T-helper 1 cell treated with Interleukin-12 subunit alpha and Interleukin-12 subunit beta and Interleukin-4 antibody, amounts not matched to agents 30 ng/mL and 1 ng/mL, for 36 hours (primary cell): Measurements from ENCODE around the gene CCDC15. TPM values are rescaled to one million over a fixed set of nuclear protein-coding genes. Genes with fewer than 3 reads are reported as not detected.

Experiments used
- intact Hi-C: fragments of 100-400 bp; cut with micrococcal nuclease; formaldehyde crosslinking; loops from one replicate; pipeline ENCODE4 v1.15.1; 2024
- total RNA-seq: library from RNA; stranded (reverse); gene quantifications from 2 replicates; pipeline ENCODE4 v1.2.3, GENCODE V29; 2022

CCDC15 gene, protein sequence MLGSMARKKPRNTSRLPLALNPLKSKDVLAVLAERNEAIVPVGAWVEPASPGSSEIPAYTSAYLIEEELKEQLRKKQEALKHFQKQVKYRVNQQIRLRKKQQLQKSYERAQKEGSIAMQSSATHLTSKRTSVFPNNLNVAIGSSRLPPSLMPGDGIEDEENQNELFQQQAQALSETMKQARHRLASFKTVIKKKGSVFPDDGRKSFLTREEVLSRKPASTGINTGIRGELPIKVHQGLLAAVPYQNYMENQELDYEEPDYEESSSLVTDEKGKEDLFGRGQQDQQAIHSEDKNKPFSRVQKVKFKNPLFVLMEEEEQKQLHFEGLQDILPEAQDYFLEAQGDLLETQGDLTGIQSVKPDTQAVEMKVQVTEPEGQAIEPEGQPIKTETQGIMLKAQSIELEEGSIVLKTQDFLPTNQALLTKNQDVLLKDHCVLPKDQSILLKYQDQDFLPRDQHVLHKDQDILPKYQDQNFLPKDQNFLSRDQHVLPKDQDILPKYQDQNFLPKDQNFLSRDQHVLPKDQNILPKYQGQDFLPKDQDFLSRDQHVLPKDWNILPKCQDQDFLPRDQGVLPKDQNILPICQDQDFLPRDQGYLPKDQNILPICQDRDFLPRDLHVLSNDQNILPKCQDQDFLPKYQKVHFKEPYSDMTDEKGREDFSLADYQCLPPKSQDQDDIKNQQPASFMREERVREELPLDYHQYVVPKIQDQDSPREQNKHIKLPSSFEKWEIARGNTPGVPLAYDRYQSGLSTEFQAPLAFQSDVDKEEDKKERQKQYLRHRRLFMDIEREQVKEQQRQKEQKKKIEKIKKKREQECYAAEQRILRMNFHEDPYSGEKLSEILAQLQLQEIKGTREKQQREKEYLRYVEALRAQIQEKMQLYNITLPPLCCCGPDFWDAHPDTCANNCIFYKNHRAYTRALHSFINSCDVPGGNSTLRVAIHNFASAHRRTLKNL
- total RNA-seq: 3.9 and 4.2 TPM in 2 replicates

DNA sequence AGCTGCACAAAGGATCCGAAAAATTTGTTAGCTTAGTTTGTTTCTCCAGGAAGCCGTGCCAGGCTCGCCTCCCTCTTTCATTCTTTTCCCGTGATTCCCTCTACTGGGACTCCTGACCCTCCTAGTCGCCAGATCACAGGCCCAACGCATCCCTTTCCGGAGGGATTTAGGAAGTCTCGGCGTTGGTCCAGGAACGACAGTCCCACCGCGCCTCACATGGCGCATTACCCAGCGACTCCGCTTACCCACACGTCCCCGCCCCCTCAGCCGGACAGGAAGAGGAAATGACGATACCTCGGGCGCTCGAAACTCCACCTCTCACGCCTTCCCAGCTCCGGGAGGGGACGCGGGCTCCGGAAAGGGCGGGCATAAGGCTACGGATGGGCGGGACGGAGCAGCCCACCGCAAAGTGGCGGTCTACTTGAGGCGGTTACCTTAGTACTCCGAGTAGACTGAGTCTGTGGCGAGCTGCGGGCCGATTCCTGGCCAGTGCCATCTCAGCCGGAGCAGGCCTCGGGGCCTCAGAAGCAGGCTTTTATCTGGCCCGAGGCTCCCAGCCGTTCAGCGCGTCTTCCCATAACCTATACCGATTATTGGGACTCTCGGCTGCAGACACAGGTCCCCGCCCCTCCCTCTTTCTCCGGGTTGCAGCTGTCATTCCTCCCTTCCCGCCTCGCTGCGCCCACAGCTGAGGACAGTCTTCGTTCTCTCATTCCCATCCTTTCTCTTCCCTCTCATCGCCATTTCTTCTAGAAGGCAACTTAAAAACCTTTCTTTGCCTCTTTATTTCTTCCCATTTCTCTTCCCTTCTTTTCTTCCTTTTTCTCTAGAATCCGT lies at the start of gene CCDC15:
Gene CCDC15, plus strand, starts transcription at position 450 of the 837 bp plus-strand sequence. CDS start 531 bp downstream, outside the sequence.
- intact Hi-C loops: loop anchor here (1.0 to 10.0 kb wide), 20 partner anchors 8 to 1315 kb away; partner anchors contain the start of genes DDX25, ESAM, FAM118B and FOXRED1

DNA sequence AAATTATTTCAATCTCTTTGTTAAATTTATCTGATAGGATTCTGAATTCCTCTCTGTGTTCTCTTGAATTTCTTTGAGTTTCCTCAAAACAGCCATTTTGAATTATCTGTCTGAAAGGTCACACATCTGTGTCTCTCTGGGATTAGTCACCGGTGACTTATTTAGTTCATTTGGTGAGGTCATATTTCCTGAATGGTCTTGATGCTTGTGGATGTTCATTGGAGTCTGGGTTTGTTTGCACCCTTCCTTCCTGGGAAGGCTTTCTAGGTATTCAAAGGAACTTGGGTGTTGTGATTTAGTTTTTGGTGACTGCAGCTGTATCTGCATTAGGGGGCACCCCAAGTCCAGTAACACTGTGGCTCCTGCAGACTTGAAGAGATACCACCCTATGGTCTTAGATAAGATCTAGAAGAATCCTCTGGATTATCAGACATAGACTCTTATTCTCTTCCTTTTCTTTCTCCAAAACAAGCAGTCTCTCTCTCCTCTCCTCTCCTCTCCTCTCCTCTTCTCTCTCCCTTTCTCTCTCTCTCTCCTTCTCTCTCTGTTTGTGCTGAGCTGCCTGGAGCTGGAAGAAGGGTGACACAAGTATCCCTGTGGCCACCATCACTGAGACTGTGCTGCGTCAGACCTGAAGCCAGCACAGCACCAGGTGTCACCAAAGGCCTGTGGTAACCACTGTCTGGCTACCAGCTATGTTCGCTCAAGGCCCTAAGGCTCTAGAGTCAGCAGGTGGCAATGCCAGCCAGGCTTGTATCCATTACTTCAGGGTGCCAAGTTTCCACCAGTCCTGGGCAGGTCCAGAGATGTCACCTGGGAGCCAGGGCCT lies 38.2 kb upstream of the CCDC15 start:
- intact Hi-C loops: loop anchor here (1.0 kb wide), 1 partner anchor 122 kb away; no protein-coding TSS in a partner anchor

DNA sequence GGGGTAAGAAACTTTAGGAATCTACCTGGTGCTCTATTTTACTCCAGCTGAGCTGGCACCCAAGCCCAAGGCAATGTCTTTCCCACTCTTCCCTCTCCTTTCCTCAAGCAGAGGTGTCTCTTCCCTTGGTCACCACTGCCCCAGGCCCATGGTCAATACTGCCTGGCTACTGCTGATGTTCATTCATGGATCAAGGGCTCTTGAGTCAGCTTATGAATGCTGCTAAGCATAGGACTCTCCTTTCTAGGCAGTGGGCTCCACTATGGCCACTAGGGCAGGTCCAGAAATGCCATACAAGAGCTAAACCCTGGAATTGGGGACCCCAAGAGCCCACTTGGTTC lies 37.7 kb upstream of the CCDC15 start:
- intact Hi-C loops: no loop called here

DNA sequence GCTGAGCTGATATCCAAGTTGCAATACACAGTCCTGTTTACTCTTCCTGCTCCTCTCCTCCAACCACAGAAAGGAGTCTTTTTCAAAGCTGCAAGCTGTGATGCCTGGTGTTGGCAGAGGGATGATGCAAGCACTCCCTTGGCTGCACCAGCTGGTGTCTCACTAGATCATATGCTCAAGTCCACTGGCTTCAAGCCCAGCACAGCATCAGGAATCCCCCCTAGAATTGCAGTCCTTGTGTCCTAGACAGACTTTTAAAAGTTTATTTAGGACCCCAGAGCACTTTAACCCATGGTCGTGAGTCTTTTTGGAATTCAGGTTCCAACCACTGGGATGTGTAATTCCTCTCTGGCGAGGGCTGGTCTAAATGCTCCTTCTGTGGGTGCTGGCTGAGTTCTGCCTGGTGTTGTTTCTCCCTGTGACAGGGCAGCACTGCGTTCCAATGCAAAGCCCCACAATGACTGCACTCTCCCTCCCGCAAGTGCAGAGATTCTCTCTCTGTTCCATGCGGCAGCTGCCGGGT lies 36.8 kb upstream of the CCDC15 start:
- intact Hi-C loops: no loop called here

DNA sequence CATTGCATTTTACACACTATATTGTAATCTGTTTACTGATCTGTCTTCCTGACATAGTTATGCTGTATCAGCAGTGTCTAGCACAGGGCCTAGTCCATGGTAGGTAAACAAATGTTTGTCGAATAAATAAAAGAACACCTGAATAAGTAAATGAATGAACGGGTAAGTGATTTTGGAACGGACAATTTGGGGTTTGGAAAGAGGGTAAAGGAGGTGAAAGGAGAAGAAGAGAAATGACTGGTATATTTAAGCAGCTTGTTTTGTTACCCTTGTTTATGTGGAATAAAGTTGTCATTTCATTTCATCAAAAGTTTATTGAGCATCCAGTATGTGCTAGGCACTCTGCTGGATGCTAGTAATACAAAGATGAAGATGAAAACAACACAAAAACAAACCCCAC lies 35.1 kb upstream of the CCDC15 start, which contains the start of gene HEPN1:
Gene HEPN1, plus strand, starts transcription at position 301 of the 400 bp plus-strand sequence.
- intact Hi-C loops: no loop called here

DNA sequence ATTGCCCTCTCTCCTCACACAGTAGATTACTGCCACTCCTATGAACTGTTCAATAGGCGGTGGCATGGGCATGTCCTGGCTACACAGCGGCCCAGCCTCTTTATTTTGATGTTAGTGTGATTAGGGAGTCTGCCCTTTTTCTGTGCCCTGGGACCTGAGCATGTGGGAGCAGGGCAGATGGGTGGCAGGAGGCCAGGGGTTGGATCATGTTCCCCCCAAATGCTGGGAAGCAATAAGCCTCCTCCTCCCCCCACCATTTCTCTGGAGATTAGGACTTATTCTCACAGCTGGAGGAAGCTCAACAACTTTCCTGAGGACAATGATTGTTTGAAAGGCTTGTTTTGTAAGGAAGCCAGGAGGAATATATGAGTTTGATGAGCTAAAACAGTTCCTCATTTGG lies 34.1 kb upstream of the CCDC15 start:
- intact Hi-C loops: loop anchor here (1.0 to 5.0 kb wide), 2 partner anchors 31 to 43 kb away; no protein-coding TSS in a partner anchor

DNA sequence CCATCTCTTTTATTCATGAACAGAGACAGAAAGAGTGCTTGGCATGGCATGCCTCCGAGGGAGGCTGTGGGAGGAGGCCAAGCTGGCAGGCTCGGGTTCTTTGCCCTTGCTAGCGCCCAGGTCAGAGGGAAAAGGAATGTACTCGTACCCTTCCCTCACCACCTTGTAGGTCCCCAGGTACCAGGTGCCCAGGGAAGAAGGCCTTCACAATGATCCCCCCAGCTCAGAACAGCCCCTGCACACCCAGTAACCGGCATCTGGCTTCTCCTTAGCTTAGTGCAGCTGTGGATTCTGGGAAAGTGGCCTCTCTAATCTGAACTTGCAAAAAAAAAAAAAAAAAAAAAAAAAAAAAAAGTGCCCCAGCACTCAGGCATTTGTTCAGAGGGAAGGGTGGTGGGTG lies 33.6 kb upstream of the CCDC15 start:
- intact Hi-C loops: loop anchor here (1.0 to 5.0 kb wide), 2 partner anchors 31 to 43 kb away; no protein-coding TSS in a partner anchor

DNA sequence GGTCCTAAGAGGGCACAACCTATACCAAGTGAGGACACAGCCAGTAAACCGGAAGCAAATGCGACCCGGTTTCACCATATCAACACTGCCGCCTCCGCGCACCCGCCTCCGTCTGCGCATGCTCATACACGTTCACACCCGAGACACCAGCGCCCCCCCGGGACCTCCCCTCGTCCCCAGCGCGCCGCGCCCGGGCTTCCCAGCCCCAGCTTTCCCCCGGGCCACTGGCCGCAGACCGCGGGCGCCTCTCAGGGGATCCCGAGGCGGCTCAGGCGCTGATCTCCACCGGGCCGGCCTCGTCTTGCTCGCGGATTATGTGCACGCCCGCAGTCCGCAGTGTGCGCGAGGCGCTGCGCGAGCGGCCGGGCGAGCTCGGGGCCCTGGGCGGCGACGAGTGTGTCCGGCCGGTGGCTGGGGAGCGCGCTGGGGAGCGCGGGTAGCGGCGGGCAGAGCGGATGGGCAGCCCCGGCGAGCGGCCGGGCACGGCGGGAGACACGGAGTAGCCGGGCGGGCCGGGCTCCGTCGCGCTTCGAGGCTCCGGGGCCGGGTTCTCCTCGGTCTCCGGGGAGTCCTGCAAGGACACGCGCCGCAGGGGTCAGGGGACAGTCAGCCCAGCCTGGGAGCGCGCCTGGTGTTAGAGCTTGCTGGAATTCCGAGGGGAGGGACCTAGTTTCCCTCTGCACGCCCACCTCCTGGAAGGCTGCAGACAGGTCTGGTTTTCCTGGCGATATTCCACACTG lies 33.0 kb upstream of the CCDC15 start:
- intact Hi-C loops: loop anchor here (1.0 to 5.0 kb wide), 2 partner anchors 30 to 44 kb away; no protein-coding TSS in a partner anchor

DNA sequence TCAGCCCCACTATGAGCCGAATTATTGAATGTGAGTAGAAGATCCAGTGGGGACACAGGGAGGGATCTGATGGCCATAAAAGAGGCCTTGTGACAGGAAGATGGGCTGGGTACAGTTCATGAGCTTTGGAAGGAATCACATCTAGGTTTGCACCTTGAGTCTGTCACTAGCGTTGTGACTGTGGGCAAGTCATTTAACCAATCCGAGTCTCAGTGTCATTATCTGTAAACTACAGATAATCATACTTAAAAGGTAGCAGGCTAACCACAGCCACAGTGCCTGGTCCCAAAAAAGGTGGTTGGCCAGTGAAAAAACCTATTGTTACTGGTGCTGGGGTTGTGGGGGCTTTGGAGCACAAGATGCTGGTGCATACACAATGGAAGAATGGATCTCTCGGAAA lies 31.2 kb upstream of the CCDC15 start:
- intact Hi-C loops: loop anchor here (5.0 kb wide), 1 partner anchor 46 kb away; no protein-coding TSS in a partner anchor

DNA sequence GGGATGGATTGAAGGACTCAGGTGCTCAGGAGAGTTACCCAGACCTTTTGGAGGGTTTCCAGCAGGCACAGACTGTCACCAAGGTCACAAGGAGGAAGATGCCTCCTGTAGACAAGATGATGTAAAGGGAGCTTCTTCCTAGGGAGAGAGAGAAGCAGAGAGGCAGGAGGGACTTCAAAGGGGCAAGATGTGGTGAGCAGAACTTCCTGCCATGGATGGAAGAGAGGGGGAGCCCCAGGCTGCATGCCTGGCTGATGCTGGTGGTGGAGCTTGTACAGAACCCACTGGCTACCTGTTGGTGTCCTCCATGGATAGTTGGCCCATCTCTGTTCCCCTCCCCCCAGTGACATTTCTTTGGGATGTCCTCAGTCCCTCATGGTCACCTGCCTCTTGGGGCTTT lies 30.7 kb upstream of the CCDC15 start:
- intact Hi-C loops: loop anchor here (5.0 kb wide), 1 partner anchor 46 kb away; no protein-coding TSS in a partner anchor

DNA sequence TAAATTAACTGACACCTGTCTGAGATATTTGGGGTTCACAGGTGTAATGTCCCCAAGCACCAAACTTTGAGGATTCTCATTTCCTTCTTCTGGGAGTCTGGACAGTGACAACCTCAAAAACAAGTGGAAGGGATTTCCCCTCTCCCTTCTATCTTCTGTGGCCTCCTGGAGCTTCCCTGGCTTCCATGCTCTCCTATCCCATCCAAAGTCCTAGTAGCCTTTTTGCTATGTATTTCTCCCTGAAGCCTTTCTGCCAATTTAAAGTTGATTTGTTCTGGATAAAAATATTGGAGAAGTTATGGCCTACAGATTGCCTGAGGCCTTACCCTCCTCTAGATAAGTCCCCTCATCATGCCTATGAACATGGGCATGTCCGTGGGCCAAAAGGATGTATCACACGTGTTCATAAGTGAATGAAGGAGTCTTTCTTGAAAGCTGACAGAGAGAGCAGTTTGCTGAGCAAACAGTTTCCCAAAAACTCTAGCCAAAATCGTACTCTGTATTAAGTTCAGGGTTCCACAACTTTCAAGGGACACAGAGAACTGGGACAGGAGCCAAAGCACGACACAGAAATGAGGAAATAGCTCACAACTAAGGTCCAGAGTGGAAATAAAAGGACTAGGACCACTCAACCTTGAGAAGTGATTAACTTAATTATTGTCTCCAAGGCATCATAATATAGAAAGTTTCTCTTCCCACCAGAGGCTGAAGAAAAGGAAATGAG lies 24.9 kb upstream of the CCDC15 start:
- intact Hi-C loops: no loop called here

DNA sequence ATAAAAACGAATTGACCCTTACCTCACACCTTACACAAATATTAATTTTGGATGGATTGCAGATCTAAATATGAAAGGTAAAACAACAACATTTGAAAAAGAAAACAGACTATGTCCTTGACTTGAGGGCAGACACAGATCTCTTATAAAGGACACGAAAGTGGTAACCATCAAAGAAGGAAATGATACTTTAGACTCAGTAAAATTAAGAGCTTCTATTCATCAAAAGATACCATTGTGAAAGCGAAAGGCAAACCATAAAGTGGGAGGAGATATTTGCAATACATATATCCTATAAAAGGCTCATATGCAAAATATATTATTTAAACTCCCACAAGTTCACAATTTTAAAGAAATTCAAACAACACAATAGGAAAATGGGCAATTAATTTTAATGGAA lies 23.2 kb upstream of the CCDC15 start:
- intact Hi-C loops: no loop called here

DNA sequence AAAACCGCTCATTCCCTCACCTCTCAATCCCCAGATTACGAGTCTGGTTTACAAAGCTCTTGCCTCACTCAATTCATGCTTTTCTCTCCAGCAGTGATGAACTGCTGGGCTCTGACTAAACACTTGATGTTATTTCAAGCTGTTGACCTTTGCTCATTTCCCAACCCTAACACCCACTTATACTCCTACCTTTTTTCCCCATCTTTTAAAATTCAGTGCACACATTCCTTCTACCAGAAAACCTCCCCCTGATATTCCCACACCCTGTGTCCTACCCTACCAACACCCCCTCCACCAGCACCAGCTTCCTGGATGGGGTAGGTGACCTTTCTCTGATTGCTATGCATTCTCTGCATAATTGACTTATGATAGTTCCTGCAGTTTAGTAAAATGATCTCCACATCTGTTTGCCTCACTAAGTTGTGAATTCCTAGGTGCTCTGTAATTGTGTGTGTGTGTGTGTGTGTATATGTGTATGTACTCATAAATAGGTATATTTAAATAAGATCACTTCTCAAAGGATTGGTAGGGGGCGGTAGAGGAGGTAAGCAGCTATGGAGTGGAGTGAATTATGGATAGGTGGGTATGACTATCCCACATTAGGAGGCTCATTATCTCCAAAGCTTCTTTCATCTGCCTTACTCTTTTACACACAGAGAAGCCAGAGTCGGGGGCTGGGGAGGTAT lies 19.0 kb upstream of the CCDC15 start:
- intact Hi-C loops: no loop called here

DNA sequence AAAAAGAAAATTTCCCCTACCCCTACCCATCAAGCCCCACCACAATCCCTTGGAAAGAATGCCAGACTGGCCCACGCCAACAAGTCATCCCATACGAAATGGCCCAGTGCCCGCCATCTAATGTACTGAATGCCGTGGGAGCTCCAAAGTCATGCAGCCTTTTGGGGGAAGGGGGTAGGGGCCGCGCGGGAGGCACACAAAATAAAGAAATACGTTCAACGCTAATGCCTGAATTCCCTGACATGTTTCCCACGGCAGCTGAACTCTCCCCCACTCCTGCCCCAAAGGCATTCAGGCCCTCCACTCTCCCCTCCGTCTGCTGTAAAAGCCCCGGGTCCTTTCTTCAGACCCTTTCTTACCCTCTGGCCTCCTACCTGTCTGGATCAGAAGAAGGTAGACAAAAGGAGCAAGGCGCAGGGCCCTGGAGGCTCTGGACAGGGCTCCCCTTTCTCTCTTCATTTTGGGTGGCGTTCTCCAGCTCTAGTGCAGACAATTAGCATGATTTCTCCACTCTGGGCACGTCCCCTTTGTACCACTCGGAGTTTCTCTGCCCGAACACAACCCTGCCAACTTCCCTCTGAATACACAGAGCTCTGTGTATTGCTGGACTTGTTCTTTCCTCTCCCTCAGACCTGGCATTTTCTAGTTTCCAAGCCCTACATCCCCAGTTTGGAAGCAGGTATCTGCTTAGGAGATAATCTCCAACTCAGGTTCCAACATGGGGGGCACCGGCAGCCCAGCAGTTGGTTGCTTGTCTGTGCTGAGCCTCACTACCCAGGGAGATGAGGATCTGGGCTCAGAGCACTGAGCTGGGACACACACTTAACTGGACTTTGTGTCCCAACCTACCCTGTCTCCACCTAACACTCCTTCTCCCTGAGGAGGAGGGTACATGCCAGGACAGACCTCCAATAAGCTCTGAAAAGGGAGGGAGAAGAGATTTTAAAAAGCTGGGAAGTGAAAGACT lies 18.2 kb upstream of the CCDC15 start, which contains the start of gene HEPACAM:
Gene HEPACAM, minus strand, starts transcription at position 500 of the 967 bp plus-strand sequence. Its CDS starts 41 bp downstream, at position 459.
- intact Hi-C loops: no loop called here

DNA sequence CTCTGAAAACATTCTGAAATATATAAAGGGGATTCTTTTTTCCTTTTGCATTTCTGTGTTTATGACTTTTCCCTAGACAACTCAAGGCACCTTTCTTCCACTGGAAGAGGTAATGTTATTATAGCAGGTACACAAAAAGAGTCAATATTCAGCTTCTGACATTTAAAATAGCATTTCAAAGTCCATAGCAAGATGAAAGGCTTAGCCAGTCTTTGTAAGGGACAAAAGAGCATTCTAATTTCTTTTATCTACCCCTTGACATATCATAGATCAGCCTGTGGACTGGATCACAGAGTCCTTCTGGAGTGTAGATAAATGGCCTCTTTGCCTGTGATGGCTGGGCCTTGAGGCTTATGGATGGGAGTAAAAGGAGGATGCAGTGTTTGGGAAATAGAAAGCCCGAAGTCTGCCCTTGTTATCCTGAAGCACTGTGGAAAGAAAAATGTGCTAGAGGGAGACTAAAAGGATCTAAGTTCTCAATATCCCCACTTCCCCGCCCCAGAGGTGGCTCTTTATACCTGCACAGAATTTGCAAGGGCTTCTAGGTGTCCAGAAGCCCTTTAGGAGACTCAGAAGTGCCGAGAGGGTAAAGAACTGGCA lies 16.6 kb upstream of the CCDC15 start:
- intact Hi-C loops: no loop called here
